ENCODE results near the gene HYI. TPM values are rescaled to one million over a fixed set of nuclear protein-coding genes. Genes with fewer than 3 reads are reported as not detected.

The HYI gene
- total and polyA plus RNA-seq, 7 donors: 40.4 to 104 (median 72.8) TPM

DNA sequence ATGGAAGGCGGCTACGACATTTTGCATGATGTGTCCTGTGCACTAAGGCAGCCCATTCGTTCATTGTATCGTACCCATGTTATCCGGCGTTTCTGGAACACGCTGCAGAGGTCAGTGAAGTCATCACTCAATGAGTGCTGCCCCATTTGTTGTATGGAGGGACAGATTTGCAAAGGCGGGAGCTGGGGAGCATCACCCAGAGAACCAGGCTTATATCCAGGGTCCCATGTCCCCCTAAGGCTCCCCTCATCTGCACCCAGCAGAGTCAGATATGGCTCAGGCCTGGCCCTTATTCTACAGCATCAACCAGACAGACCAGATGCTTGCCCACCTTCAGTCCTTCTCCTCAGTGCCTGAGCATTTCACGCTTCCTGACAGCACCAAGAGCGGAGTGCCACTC lies 32.9 kb downstream of the HYI start:
- no peaks in the 10 kb centered on the region for H3K27me3 ChIP-seq
- H3K36me3 ChIP-seq: peaks cover 58 to 95% (median 88%) of the 10 kb centered on the region in 4 donors
- no peaks in the 10 kb centered on the region for H3K9me3 ChIP-seq
- WGBS, 2 donors: 96 to 99% methylated on average over 10 of the region's 10 CpGs
- H3K4me1 ChIP-seq: no peaks in the 10 kb centered on the region
- DNase-seq: no peak
- intact Hi-C loops (cut with DNase I): no loop called here
- no peak overlapping the region for H3K4me3 ChIP-seq
- H3K27ac ChIP-seq: no peak overlapping the region
- TF ChIP-seq POLR2A (IDR thresholded peaks at IDR 0.05) (no peak), POLR2AphosphoS5 (IDR thresholded peaks at IDR 0.05) (no peak), CTCF (IDR thresholded peaks at IDR 0.05) (no peak), EP300 (IDR thresholded peaks at IDR 0.05) (no peak)

GRCh38 chr1:43419627-43420425 lies 33.9 kb downstream of the HYI start:
- no peaks in the 10 kb centered on the region for H3K4me1 ChIP-seq
- WGBS, 2 donors: 96 to 97% methylated on average over 13 of the region's 13 CpGs
- H3K27me3 ChIP-seq: no peaks in the 10 kb centered on the region
- DNase-seq: no peak
- no peak overlapping the region for H3K4me3 ChIP-seq
- H3K9me3 ChIP-seq: no peaks in the 10 kb centered on the region
- H3K27ac ChIP-seq: no peak overlapping the region
- TF ChIP-seq POLR2A (IDR thresholded peaks at IDR 0.05) (no peak), EP300 (IDR thresholded peaks at IDR 0.05) (no peak), POLR2AphosphoS5 (IDR thresholded peaks at IDR 0.05) (no peak), CTCF (IDR thresholded peaks at IDR 0.05) (no peak)
- intact Hi-C loops (cut with DNase I): no loop called here
- H3K36me3 ChIP-seq: peaks cover 54 to 95% (median 84%) of the 10 kb centered on the region in 4 donors

DNA sequence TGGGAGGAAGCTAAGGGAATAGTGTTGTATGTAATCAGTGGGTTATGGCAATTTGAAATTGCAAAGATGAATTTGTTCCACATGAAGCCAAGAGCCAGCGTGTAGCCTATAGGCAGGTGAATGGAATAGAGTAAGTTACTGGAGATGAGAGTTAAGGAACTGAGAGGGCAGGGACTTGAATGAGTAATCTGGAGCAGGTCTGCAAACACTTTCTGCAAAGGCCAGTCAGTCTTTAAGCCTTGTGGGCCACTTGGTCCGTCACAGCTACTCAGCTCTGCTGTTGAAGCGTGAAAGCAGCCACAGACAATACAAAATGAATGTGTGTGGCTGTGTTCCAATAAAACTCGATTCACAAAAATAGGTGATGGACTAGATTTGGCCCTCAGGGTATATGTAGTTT lies 34.9 kb downstream of the HYI start:
- intact Hi-C loops (cut with DNase I): no loop called here
- WGBS, 2 donors: 89% methylated on average over 4 of the region's 4 CpGs
- Histone ChIP-seq H3K27ac (no peak overlapping the region), H3K27me3 (no peaks in the 10 kb centered on the region), H3K4me3 (no peak overlapping the region), H3K4me1 (no peaks in the 10 kb centered on the region), H3K9me3 (no peaks in the 10 kb centered on the region), H3K36me3 (peaks cover 52 to 88% (median 75%) of the 10 kb centered on the region in 4 donors)
- no peak for DNase-seq
- TF ChIP-seq EP300 (IDR thresholded peaks at IDR 0.05): no peak
- no peak for TF ChIP-seq CTCF (IDR thresholded peaks at IDR 0.05)
- no peak for TF ChIP-seq POLR2A (IDR thresholded peaks at IDR 0.05)
- no peak for TF ChIP-seq POLR2AphosphoS5 (IDR thresholded peaks at IDR 0.05)

DNA sequence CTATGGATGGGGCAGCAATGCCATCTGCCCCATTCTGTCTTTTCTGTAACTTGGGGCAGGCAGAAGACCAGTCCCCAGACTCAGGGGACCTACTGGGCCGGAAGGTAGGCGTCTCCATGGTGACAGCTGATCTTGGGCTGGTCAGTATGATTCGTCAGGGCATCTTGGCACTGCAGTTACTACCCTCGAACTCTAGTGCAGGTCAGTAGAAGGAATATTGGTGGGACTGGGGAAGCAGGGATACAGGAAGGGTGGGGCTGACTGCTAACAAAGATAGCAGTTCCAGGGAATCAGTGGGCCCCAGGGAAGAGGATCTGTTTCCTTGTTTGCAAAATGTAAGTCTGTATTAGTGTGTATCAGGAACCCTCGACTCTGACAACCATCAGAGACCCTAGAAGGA lies 37.8 kb downstream of the HYI start:
- Histone ChIP-seq H3K36me3 (peaks cover 35 to 69% (median 50%) of the 10 kb centered on the region in 4 donors), H3K27me3 (no peaks in the 10 kb centered on the region), H3K9me3 (no peaks in the 10 kb centered on the region), H3K4me1 (no peaks in the 10 kb centered on the region), H3K4me3 (no peak overlapping the region), H3K27ac (no peak overlapping the region)
- no peak for TF ChIP-seq CTCF (IDR thresholded peaks at IDR 0.05)
- intact Hi-C loops (cut with DNase I): no loop called here
- DNase-seq: no peak
- 64 to 79% methylated on average over 5 of the region's 5 CpGs for WGBS, 2 donors
